ENCODE measurements around the gene MAST3. TPM values are rescaled to one million over a fixed set of nuclear protein-coding genes. Genes with fewer than 3 reads are reported as not detected.

MAST3 gene
- total and polyA plus RNA-seq, 10 donors = 8.9 to 52.7 (median 38.2) TPM

DNA sequence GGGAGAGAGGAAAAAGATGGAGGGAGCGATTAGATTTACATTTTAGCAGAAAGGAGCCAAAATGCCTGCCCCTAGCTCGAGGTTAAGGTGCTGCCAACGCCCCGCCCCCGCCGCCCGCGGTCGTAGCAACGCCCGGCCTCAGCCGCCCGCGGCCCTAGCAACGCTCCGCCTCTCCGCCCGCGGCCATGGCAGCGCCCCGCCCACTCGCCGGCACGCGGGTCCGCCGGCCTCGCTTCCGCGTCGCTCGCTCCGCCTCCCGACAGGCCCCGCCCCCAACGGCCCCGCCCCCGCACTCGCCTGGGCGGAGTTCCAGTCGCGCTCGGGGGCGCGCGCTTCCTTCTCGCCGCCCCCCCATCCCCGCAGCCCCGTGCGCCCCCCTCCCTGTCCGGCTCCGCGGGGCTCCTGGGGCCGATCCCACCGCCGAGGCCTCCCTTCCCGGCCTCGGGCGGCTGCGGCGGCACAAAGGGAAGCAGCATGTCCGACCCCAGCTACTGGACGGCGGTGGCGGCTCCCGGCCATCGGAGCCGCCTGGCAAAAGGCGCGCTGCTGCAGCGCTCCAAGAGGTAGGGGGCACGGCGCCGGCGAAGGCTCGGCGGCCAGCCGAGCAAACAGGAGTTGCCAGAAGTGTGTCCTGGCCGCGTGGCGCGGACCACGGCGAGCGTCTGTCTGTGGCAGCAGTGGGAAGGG lies 20.3 kb downstream of the MAST3 start:
- peaks cover 0 to 58% (median 21%) of the 10 kb centered on the region in 6 donors for H3K36me3 ChIP-seq
- H3K9me3 ChIP-seq = no peaks in the 10 kb centered on the region
- TF ChIP-seq POLR2AphosphoS5 (IDR thresholded peaks at IDR 0.05) = peak; percentile 33 to 64 (median 55)
- TF ChIP-seq POLR2A (IDR thresholded peaks at IDR 0.05) = no peak
- peak in 1 of 11 experiments; percentile 13 for TF ChIP-seq CTCF (IDR thresholded peaks at IDR 0.05 in 8 of 11, conservative IDR thresholded peaks at IDR 0.05 in 3 of 11)
- intact Hi-C loops (cut with DNase I; ENCODE audit: low total_unique reads) = no loop called here
- 0 to 1% (median 0%) methylated on average over 20 to 86 of the region's 86 CpGs for WGBS, 5 donors
- H3K27ac ChIP-seq = peak overlapping the region; percentile 66 to 88 (median 86)
- H3K4me1 ChIP-seq = peaks cover 22 to 92% (median 41%) of the 10 kb centered on the region in 6 donors
- no peaks in the 10 kb centered on the region for H3K27me3 ChIP-seq (replicated peaks in 1 of 7)
- peak; percentile 99 for DNase-seq
- H3K4me3 ChIP-seq = peak overlapping the region; percentile 69 to 85 (median 77)

- Histone ChIP-seq H3K4me3 (peak overlapping the region; percentile 69 to 85 (median 77)), H3K36me3 (peaks cover 0 to 61% (median 28%) of the 10 kb centered on the region in 6 donors), H3K9me3 (no peaks in the 10 kb centered on the region), H3K4me1 (peaks cover 22 to 92% (median 35%) of the 10 kb centered on the region in 6 donors), H3K27ac (peak overlapping the region; percentile 66 to 88 (median 86)), H3K27me3 (replicated peaks in 1 of 7) (no peaks in the 10 kb centered on the region)
- DNase-seq = no peak
- no peak for TF ChIP-seq CTCF (IDR thresholded peaks at IDR 0.05 in 8 of 11, conservative IDR thresholded peaks at IDR 0.05 in 3 of 11)
- no peak for TF ChIP-seq POLR2A (IDR thresholded peaks at IDR 0.05)
- no peak for TF ChIP-seq POLR2AphosphoS5 (IDR thresholded peaks at IDR 0.05)
- 29 to 38% (median 36%) methylated on average over 14 of the region's 14 CpGs for WGBS, 5 donors
- intact Hi-C loops (cut with DNase I; ENCODE audit: low total_unique reads) = no loop called here
These were observed 20.9 kb downstream of the MAST3 start for GRCh38 chr19:18118420-18119012.

- TF ChIP-seq POLR2A (IDR thresholded peaks at IDR 0.05) (no peak), POLR2AphosphoS5 (IDR thresholded peaks at IDR 0.05) (peak in 2 of 3 donors; percentile 34 to 49)
- H3K27ac ChIP-seq = peak overlapping the region; percentile 30 to 88 (median 86)
- H3K9me3 ChIP-seq = no peaks in the 10 kb centered on the region
- H3K27me3 ChIP-seq (replicated peaks in 1 of 7) = no peaks in the 10 kb centered on the region
- peak; percentile 87 for DNase-seq
- peaks cover 22 to 89% (median 35%) of the 10 kb centered on the region in 6 donors for H3K4me1 ChIP-seq
- intact Hi-C loops (cut with DNase I; ENCODE audit: low total_unique reads) = no loop called here
- WGBS, 5 donors = 32 to 41% (median 35%) methylated on average over 13 of the region's 13 CpGs
- H3K4me3 ChIP-seq = peak overlapping the region; percentile 3 to 85 (median 76)
- H3K36me3 ChIP-seq = peaks cover 0 to 61% (median 31%) of the 10 kb centered on the region in 6 donors
These were observed 21.6 kb downstream of the MAST3 start for GRCh38 chr19:18119013-18119716.

GRCh38 chr19:18119717-18120105 lies 22.1 kb downstream of the MAST3 start:
- Histone ChIP-seq H3K27me3 (replicated peaks in 1 of 7) (no peaks in the 10 kb centered on the region), H3K27ac (peak overlapping the region; percentile 6 to 88 (median 86)), H3K9me3 (no peaks in the 10 kb centered on the region), H3K4me1 (peaks cover 22 to 84% (median 35%) of the 10 kb centered on the region in 6 donors), H3K36me3 (peaks cover 0 to 61% (median 36%) of the 10 kb centered on the region in 6 donors), H3K4me3 (peak overlapping the region in 6 of 8 donors; percentile 5 to 85 (median 79))
- DNase-seq = peak; percentile 88
- WGBS, 5 donors = 71 to 86% (median 74%) methylated on average over 13 to 14 of the region's 14 CpGs
- intact Hi-C loops (cut with DNase I; ENCODE audit: low total_unique reads) = no loop called here
- TF ChIP-seq CTCF (IDR thresholded peaks at IDR 0.05 in 8 of 11, conservative IDR thresholded peaks at IDR 0.05 in 3 of 11) (no peak), POLR2AphosphoS5 (IDR thresholded peaks at IDR 0.05) (peak in 2 of 3 donors; percentile 32 to 63), POLR2A (IDR thresholded peaks at IDR 0.05) (no peak)
